Activated naive CD8-positive, alpha-beta T cell treated with anti-CD3 and anti-CD28 coated beads for 36 hours (primary cell): Measurements from ENCODE around the gene GARIN5A. TPM values are rescaled to one million over a fixed set of nuclear protein-coding genes. Genes with fewer than 3 reads are reported as not detected.
A peak's percentile ranks its signal among the peaks of the same experiment; 100 is the strongest.

ENCODE experiments used
- DNase-seq: peaks from one replicate; pipeline ENCODE4 v3.0.0; 2021
- H3K27ac Mint-ChIP-seq: one replicate; pipeline ENCODE4 v1.8.0; 2022; ENCODE audit warnings: mild to moderate bottlenecking, moderate library complexity, mixed read lengths
- H3K27me3 Mint-ChIP-seq: one replicate; pipeline ENCODE4 v1.8.0; 2022; ENCODE audit warnings: mild to moderate bottlenecking, mixed read lengths
- H3K36me3 Mint-ChIP-seq: one replicate; pipeline ENCODE4 v1.8.0; 2021; ENCODE audit warnings: mild to moderate bottlenecking, mixed read lengths
- H3K4me1 Mint-ChIP-seq: one replicate; pipeline ENCODE4 v1.8.0; 2021; ENCODE audit warnings: mixed read lengths
- H3K4me3 Mint-ChIP-seq: one replicate; pipeline ENCODE4 v1.8.0; 2022; ENCODE audit warnings: mild to moderate bottlenecking, moderate library complexity, mixed read lengths
- H3K9me3 Mint-ChIP-seq: one replicate; pipeline ENCODE4 v1.8.0; 2022; ENCODE audit warnings: mixed read lengths
- total RNA-seq, 2 experiments: library from RNA; stranded (reverse); gene quantifications; one replicate each; pipeline ENCODE4 v1.2.3, GENCODE V29; 2021

GARIN5A gene
- total RNA-seq, 2 experiments from 2014 or later, result 0.52 to 0.90 TPM

GRCh38 chr19:50430888-50431342 is 45.7 kb downstream of the GARIN5A start:
- peak overlapping the region; percentile 77 for H3K27ac Mint-ChIP-seq
- no peaks in the 10 kb centered on the region for H3K9me3 Mint-ChIP-seq
- DNase-seq, result no peak
- peak overlapping the region; percentile 83 for H3K4me3 Mint-ChIP-seq
- peaks cover 34% of the 10 kb centered on the region for H3K27me3 Mint-ChIP-seq
- no peaks in the 10 kb centered on the region for H3K36me3 Mint-ChIP-seq
- peaks cover 13% of the 10 kb centered on the region for H3K4me1 Mint-ChIP-seq

GRCh38 chr19:50428772-50429463 is 47.7 kb downstream of the GARIN5A start:
- H3K4me3 Mint-ChIP-seq, result no peak overlapping the region
- H3K27ac Mint-ChIP-seq, result no peak overlapping the region
- DNase-seq, result no peak
- H3K36me3 Mint-ChIP-seq, result no peaks in the 10 kb centered on the region
- peaks cover 34% of the 10 kb centered on the region for H3K27me3 Mint-ChIP-seq
- no peaks in the 10 kb centered on the region for H3K9me3 Mint-ChIP-seq
- H3K4me1 Mint-ChIP-seq, result peaks cover 13% of the 10 kb centered on the region

GRCh38 chr19:50427997-50428425 is 48.6 kb downstream of the GARIN5A start:
- no peaks in the 10 kb centered on the region for H3K9me3 Mint-ChIP-seq
- H3K27ac Mint-ChIP-seq, result no peak overlapping the region
- no peaks in the 10 kb centered on the region for H3K36me3 Mint-ChIP-seq
- H3K4me3 Mint-ChIP-seq, result no peak overlapping the region
- peaks cover 13% of the 10 kb centered on the region for H3K4me1 Mint-ChIP-seq
- H3K27me3 Mint-ChIP-seq, result peaks cover 31% of the 10 kb centered on the region
- no peak for DNase-seq

GRCh38 chr19:50427318-50427925 is 49.2 kb downstream of the GARIN5A start:
- Mint-ChIP-seq H3K36me3 (no peaks in the 10 kb centered on the region), H3K27me3 (peaks cover 27% of the 10 kb centered on the region), H3K27ac (no peak overlapping the region), H3K4me3 (no peak overlapping the region), H3K9me3 (no peaks in the 10 kb centered on the region), H3K4me1 (peaks cover 13% of the 10 kb centered on the region)
- no peak for DNase-seq

- no peak overlapping the region for H3K4me3 Mint-ChIP-seq
- H3K36me3 Mint-ChIP-seq, result peaks cover 8% of the 10 kb centered on the region
- H3K27me3 Mint-ChIP-seq, result peaks cover 32% of the 10 kb centered on the region
- H3K4me1 Mint-ChIP-seq, result peaks cover 1% of the 10 kb centered on the region
- no peaks in the 10 kb centered on the region for H3K9me3 Mint-ChIP-seq
- no peak for DNase-seq
- H3K27ac Mint-ChIP-seq, result no peak overlapping the region
Measured at GRCh38 chr19:50425581-50425980, 51.1 kb downstream of the GARIN5A start.

GRCh38 chr19:50423279-50424113 is 53.2 kb downstream of the GARIN5A start:
- Mint-ChIP-seq H3K27ac (no peak overlapping the region), H3K36me3 (peaks cover 16% of the 10 kb centered on the region), H3K4me1 (peaks cover 11% of the 10 kb centered on the region), H3K4me3 (no peak overlapping the region), H3K9me3 (no peaks in the 10 kb centered on the region), H3K27me3 (peaks cover 34% of the 10 kb centered on the region)
- no peak for DNase-seq

GRCh38 chr19:50422397-50423278 is 54.0 kb downstream of the GARIN5A start:
- DNase-seq, result no peak
- no peak overlapping the region for H3K4me3 Mint-ChIP-seq
- H3K27me3 Mint-ChIP-seq, result peaks cover 38% of the 10 kb centered on the region
- peaks cover 16% of the 10 kb centered on the region for H3K36me3 Mint-ChIP-seq
- peaks cover 11% of the 10 kb centered on the region for H3K4me1 Mint-ChIP-seq
- H3K27ac Mint-ChIP-seq, result no peak overlapping the region
- no peaks in the 10 kb centered on the region for H3K9me3 Mint-ChIP-seq

GRCh38 chr19:50420808-50421207 is 55.8 kb downstream of the GARIN5A start:
- H3K4me3 Mint-ChIP-seq, result no peak overlapping the region
- no peak overlapping the region for H3K27ac Mint-ChIP-seq
- H3K4me1 Mint-ChIP-seq, result peaks cover 11% of the 10 kb centered on the region
- H3K27me3 Mint-ChIP-seq, result peaks cover 38% of the 10 kb centered on the region
- no peak for DNase-seq
- peaks cover 19% of the 10 kb centered on the region for H3K36me3 Mint-ChIP-seq
- H3K9me3 Mint-ChIP-seq, result no peaks in the 10 kb centered on the region

- Mint-ChIP-seq H3K36me3 (peaks cover 19% of the 10 kb centered on the region), H3K27me3 (peaks cover 38% of the 10 kb centered on the region), H3K4me1 (peaks cover 11% of the 10 kb centered on the region), H3K9me3 (no peaks in the 10 kb centered on the region), H3K27ac (no peak overlapping the region), H3K4me3 (peak overlapping the region; percentile 44)
- DNase-seq, result no peak
Measured at GRCh38 chr19:50420127-50420526, 56.5 kb downstream of the GARIN5A start.

- Mint-ChIP-seq H3K27me3 (peaks cover 38% of the 10 kb centered on the region), H3K27ac (no peak overlapping the region), H3K4me1 (peaks cover 11% of the 10 kb centered on the region), H3K4me3 (peak overlapping the region; percentile 55), H3K36me3 (peaks cover 19% of the 10 kb centered on the region), H3K9me3 (no peaks in the 10 kb centered on the region)
- DNase-seq, result no peak
Measured at GRCh38 chr19:50419580-50420035, 57.0 kb downstream of the GARIN5A start.

GRCh38 chr19:50419022-50419579 is 57.5 kb downstream of the GARIN5A start:
- Mint-ChIP-seq H3K27ac (no peak overlapping the region), H3K27me3 (peaks cover 38% of the 10 kb centered on the region), H3K4me3 (peak overlapping the region; percentile 55), H3K9me3 (no peaks in the 10 kb centered on the region), H3K36me3 (peaks cover 19% of the 10 kb centered on the region), H3K4me1 (peaks cover 11% of the 10 kb centered on the region)
- DNase-seq, result no peak

- DNase-seq, result peak; percentile 28
- peaks cover 19% of the 10 kb centered on the region for H3K36me3 Mint-ChIP-seq
- peak within 1 kb of the TSS; percentile 55 for H3K4me3 Mint-ChIP-seq
- no peaks in the 10 kb centered on the region for H3K9me3 Mint-ChIP-seq
- peaks cover 11% of the 10 kb centered on the region for H3K4me1 Mint-ChIP-seq
- H3K27me3 Mint-ChIP-seq, result peaks cover 38% of the 10 kb centered on the region
- peak within 1 kb of the TSS; percentile 29 for H3K27ac Mint-ChIP-seq
Measured at GRCh38 chr19:50418176-50419021, 58.2 kb downstream of the GARIN5A start, which contains the start of gene SPIB. Gene SPIB (plus strand): TSS chr19:50418938. CDS start chr19:50418963, 25 bp downstream.
